A673 (cell line): Measurements from ENCODE around the gene NPR3. TPM values are rescaled to one million over a fixed set of nuclear protein-coding genes. Genes with fewer than 3 reads are reported as not detected.

Source experiments
- BruUV-seq: library from RNA; stranded (reverse); fragments of 400-500 nt; replicated peaks from 2 replicates; lab custom pipeline; 2021; lab: Mats Ljungman, UMichigan
- CTCF ChIA-PET: fragments of 300-600 bp; sonication (Branson Sonifier 250); formaldehyde crosslinking; loops from one replicate; lab custom pipeline; 2022; ENCODE audit warnings: antibody characterized with exemption; lab: Charles Lee
- POLR2A ChIA-PET: fragments of 300-600 bp; sonication (Branson Sonifier 250); formaldehyde crosslinking; loops from one replicate; lab custom pipeline; 2022; ENCODE audit warnings: antibody characterized with exemption; ENCODE audit not compliant: low non-redundant PET; lab: Charles Lee
- DNase-seq: peaks from one replicate; pipeline ENCODE4 v3.0.0-alpha.2; 2015; ENCODE audit warnings: low spot score
- H3K27ac ChIP-seq: fragments of 200-600 bp; sonication (generic); 2 replicates; pipeline ENCODE4 v1.5.1; 2016; ENCODE audit warnings: mixed run types, low read depth, mild to moderate bottlenecking, mixed read lengths, antibody characterized with exemption, low read length; ENCODE audit not compliant: poor library complexity, severe bottlenecking
- H3K27me3 ChIP-seq: fragments of 200-600 bp; sonication (generic); replicated peaks from 2 replicates; pipeline ENCODE4 v1.6.1; 2017; ENCODE audit warnings: mixed run types, low read depth, mild to moderate bottlenecking, mixed read lengths, antibody characterized with exemption, low read length; ENCODE audit not compliant: insufficient read depth, poor library complexity
- H3K36me3 ChIP-seq: fragments of 200-600 bp; sonication (generic); 2 replicates; pipeline ENCODE4 v1.6.1; 2016; ENCODE audit warnings: mixed run types, mild to moderate bottlenecking, mixed read lengths, antibody characterized with exemption, low read length; ENCODE audit not compliant: insufficient read depth, poor library complexity, severe bottlenecking
- H3K4me1 ChIP-seq: fragments of 200-600 bp; sonication (generic); 2 replicates; pipeline ENCODE4 v1.6.1; 2017; ENCODE audit warnings: mixed run types, mild to moderate bottlenecking, mixed read lengths, antibody characterized with exemption, low read length; ENCODE audit not compliant: insufficient read depth, poor library complexity, severe bottlenecking
- H3K4me3 ChIP-seq: fragments of 200-600 bp; sonication (generic); 2 replicates; pipeline ENCODE4 v1.5.1; 2016; ENCODE audit warnings: low read depth, mixed run types, mild to moderate bottlenecking, mixed read lengths, low read length; ENCODE audit not compliant: poor library complexity, severe bottlenecking
- H3K9me3 ChIP-seq: fragments of 200-600 bp; sonication (generic); 2 replicates; pipeline ENCODE4 v1.6.1; 2016; ENCODE audit warnings: mixed run types, low read depth, mild to moderate bottlenecking, mixed read lengths, antibody characterized with exemption, low read length; ENCODE audit not compliant: poor library complexity, severe bottlenecking
- EZH2 ChIP-seq: fragments of 200-600 bp; sonication (generic); IDR thresholded peaks from 2 replicates; pipeline ENCODE4 v1.6.1; 2017; ENCODE audit warnings: borderline replicate concordance, low read depth, mild to moderate bottlenecking, mixed read lengths, antibody characterized with exemption, low read length; ENCODE audit not compliant: poor library complexity, severe bottlenecking
- intact Hi-C: fragments of 100-400 bp; cut with micrococcal nuclease; formaldehyde crosslinking; loops from one replicate; pipeline ENCODE4 v1.10.0; 2022; ENCODE audit not compliant: unreplicated experiment
- total RNA-seq: library from RNA; stranded (reverse); gene quantifications from 2 replicates; pipeline ENCODE4 v1.2.3, GENCODE V29; 2021
- TF ChIP-seq, protein P1 (sequence below): fragments of 300-800, 200-600 bp; sonication (generic); conservative IDR thresholded peaks from 2 replicates; pipeline ENCODE4 v1.5.1; 2017; ENCODE audit warnings: low read depth, mild to moderate bottlenecking, antibody characterized with exemption, low read length, moderate library complexity, mixed read lengths

Gene NPR3
- total RNA-seq, 1 experiment from 2014 or later, result 5.3 TPM

DNA sequence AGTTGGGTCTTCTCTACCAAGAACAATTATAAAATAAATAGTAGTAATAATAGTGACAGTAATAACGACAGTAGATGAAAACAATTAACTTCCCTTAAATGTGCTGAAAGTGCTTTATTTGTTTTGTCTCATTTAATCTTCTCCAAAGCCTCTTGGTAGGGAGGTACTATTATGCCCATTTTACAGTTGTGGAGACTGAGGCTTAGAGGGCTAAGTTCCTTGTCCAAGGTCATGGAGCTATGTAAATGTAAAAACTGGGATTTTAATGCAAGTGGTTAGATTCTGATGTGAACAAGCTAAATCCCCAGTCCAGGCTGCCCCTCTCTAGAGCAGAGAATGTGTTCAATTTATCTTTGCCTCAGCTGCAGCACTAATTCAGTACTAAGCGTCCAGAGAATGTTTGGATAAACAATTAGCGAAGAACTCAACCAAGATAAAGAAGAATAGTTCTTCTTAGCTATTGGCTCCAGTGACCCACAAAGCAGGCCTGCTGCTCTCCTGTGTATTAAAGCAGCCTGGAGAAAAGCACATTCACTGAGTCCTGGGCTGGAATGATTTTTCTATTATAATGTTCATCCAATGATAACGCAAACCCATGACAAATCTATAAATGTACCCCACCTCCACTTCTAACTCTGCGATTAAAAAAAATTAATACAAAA lies 68.8 kb downstream of the NPR3 start:
- no peaks in the 10 kb centered on the region for H3K27me3 ChIP-seq
- no peaks in the 10 kb centered on the region for H3K4me1 ChIP-seq
- no peak overlapping the region for H3K27ac ChIP-seq
- ChIA-PET CTCF (no interaction called here), POLR2A (no interaction called here)
- no peak overlapping the region for H3K4me3 ChIP-seq
- H3K9me3 ChIP-seq, result no peaks in the 10 kb centered on the region
- DNase-seq, result no peak
- intact Hi-C loops, result no loop called here
- TF ChIP-seq EZH2, result no peak
- TF ChIP-seq, protein P1, sequence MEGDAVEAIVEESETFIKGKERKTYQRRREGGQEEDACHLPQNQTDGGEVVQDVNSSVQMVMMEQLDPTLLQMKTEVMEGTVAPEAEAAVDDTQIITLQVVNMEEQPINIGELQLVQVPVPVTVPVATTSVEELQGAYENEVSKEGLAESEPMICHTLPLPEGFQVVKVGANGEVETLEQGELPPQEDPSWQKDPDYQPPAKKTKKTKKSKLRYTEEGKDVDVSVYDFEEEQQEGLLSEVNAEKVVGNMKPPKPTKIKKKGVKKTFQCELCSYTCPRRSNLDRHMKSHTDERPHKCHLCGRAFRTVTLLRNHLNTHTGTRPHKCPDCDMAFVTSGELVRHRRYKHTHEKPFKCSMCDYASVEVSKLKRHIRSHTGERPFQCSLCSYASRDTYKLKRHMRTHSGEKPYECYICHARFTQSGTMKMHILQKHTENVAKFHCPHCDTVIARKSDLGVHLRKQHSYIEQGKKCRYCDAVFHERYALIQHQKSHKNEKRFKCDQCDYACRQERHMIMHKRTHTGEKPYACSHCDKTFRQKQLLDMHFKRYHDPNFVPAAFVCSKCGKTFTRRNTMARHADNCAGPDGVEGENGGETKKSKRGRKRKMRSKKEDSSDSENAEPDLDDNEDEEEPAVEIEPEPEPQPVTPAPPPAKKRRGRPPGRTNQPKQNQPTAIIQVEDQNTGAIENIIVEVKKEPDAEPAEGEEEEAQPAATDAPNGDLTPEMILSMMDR, result no peak
- no peaks in the 10 kb centered on the region for H3K36me3 ChIP-seq
- no TSS peak for BruUV-seq

DNA sequence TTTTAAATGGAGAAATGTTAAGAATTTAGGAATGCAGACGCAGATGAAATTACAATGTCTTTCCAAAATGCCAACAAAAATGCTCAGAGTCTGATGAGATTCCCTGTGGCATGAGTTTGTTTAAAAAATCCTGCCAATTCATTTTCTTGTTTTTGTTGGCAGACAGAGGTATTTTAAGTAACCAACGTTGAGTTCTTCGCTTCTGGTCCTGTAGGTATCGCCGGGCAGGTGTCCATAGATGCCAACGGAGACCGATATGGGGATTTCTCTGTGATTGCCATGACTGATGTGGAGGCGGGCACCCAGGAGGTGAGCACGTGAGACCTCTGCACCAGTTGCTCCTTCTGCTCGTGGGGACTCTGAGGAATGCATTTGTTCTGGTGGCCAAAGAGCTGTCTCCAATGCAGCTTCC lies 69.4 kb downstream of the NPR3 start:
- no peak overlapping the region for H3K4me3 ChIP-seq
- BruUV-seq, result no TSS peak
- H3K27me3 ChIP-seq, result no peaks in the 10 kb centered on the region
- intact Hi-C loops, result no loop called here
- ChIA-PET POLR2A (no interaction called here), CTCF (no interaction called here)
- no peaks in the 10 kb centered on the region for H3K9me3 ChIP-seq
- TF ChIP-seq, protein P1, result no peak
- no peak for TF ChIP-seq EZH2
- H3K4me1 ChIP-seq, result no peaks in the 10 kb centered on the region
- no peak overlapping the region for H3K27ac ChIP-seq
- H3K36me3 ChIP-seq, result no peaks in the 10 kb centered on the region
- no peak for DNase-seq

- CTCF ChIA-PET, result no interaction called here
- Histone ChIP-seq H3K27me3 (peaks cover 3% of the 10 kb centered on the region), H3K27ac (no peak overlapping the region), H3K4me1 (no peaks in the 10 kb centered on the region), H3K4me3 (no peak overlapping the region), H3K9me3 (no peaks in the 10 kb centered on the region), H3K36me3 (no peaks in the 10 kb centered on the region)
- POLR2A ChIA-PET, result no interaction called here
- TF ChIP-seq, protein P1, result no peak
- no peak for TF ChIP-seq EZH2
- DNase-seq, result no peak
- intact Hi-C loops, result no loop called here
- no TSS peak for BruUV-seq
Observed at GRCh38 chr5:32783661-32784060, 72.5 kb downstream of the NPR3 start.
